SH-SY5Y (cell line): ENCODE data around the gene SYCN.

Experiments
- GATA2 ChIP-seq: IDR thresholded peaks from 2 replicates; pipeline ENCODE4 v1.6.1; 2011; ENCODE audit warnings: mild to moderate bottlenecking, low read depth, low read length
- GATA3 ChIP-seq: IDR thresholded peaks from 2 replicates; pipeline ENCODE4 v1.6.1; 2011; ENCODE audit warnings: low read depth, mild to moderate bottlenecking, low read length, moderate library complexity

DNA sequence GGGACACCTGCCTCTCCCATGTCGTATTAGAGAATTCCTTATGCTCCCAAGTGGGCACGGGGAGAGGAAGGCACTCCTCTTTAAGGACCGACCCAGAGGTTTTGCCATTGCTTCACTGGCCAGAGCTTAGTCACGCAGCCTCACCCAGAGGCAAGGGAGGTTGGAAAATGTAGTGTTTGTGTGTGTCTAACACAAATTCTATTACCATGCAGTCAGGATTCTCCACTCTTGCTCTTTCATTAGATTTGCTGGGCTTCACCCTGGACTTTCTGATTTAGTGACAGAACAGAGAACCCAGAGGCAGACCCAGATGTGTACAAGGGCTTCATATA lies 21.9 kb downstream of the SYCN start:
- no peak for TF ChIP-seq GATA2
- no peak for TF ChIP-seq GATA3
